Activated T-helper 1 cell treated with anti-CD3 and anti-CD28 coated beads, Interleukin-12 subunit alpha, Interleukin-12 subunit beta, Interleukin-2, Interleukin-4 antibody, amounts not matched to agents 30 ng/mL and 10 ng/mL and 1 ng/mL, durations not matched to agents 14 hours and 24 hours and 36 hours (primary cell): Measurements from ENCODE around the gene RAB15. TPM values are rescaled to one million over a fixed set of nuclear protein-coding genes. Genes with fewer than 3 reads are reported as not detected.
A peak's percentile ranks its signal among the peaks of the same experiment; 100 is the strongest.

ENCODE experiments used
- DNase-seq: peaks from one replicate; pipeline ENCODE4 v3.0.0; 2021; ENCODE audit warnings: low spot score
- H3K27ac Mint-ChIP-seq: one replicate; pipeline ENCODE4 v1.8.0; 2021; ENCODE audit warnings: mild to moderate bottlenecking, mixed read lengths
- H3K27me3 Mint-ChIP-seq: one replicate; pipeline ENCODE4 v1.8.0; 2022; ENCODE audit warnings: mild to moderate bottlenecking, moderate library complexity, mixed read lengths; ENCODE audit not compliant: insufficient read depth
- H3K36me3 Mint-ChIP-seq: one replicate; pipeline ENCODE4 v1.8.0; 2021; ENCODE audit warnings: low read depth, mixed read lengths
- H3K4me1 Mint-ChIP-seq: one replicate; pipeline ENCODE4 v1.8.0; 2021; ENCODE audit warnings: low read depth, mixed read lengths
- H3K4me3 Mint-ChIP-seq: one replicate; pipeline ENCODE4 v1.8.0; 2021; ENCODE audit warnings: mild to moderate bottlenecking, moderate library complexity, mixed read lengths
- H3K9me3 Mint-ChIP-seq: one replicate; pipeline ENCODE4 v1.8.0; 2021; ENCODE audit warnings: mixed read lengths
- intact Hi-C: fragments of 100-400 bp; cut with micrococcal nuclease; formaldehyde crosslinking; loops from one replicate; pipeline ENCODE4 v1.15.1; 2024
- total RNA-seq: library from RNA; stranded (reverse); gene quantifications from 2 replicates; pipeline ENCODE4 v1.2.3, GENCODE V29; 2022

Gene RAB15
- 5.7 and 6.0 TPM in 2 replicates for total RNA-seq

DNA sequence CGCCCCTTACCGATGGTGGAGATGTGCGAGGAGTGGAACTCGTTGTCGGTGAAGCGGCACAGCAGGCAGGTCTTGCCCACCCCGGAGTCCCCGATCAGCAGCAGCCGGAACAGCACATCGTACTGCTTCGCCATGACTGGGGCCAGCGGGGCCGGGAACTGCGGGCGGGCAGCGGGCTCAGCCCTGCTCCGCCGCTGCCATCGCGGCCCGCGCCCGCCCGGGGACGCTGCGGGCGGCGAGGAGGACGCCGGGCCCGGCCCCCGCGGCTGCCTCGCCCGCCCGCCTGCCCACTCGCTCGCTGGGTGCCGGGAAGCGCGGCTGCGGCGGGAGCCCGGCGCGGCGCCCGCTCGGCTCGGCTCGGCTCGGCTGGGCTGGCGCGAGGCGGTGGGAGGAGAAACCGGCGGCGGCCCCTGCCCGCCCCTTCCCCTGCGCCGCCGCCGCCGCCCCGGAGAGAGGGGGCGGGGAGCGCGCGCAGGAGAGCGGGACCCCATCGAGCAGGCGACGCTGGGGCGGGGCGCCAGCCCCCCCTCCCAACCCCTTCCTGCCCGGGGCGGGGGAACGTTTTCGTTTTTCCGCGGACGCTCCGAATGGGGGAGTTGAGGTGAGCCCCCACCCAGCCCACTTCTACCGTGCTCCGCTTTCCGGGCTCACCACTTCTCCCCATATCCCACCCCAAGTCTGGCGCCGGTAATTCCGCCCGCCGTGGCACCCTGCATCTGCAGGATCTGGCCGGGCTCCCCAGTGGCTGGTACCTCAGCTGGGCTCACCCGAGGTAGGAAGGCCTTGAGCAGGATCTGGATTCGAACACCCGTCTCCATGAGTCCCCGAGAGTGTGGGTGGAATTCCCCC is at the start of gene RAB15:
RAB15 (minus strand) TSS at position 394 of the 849 bp plus-strand sequence; CDS start at position 134, 260 bp downstream.
- Mint-ChIP-seq H3K27ac (peak within 1 kb of the TSS; percentile 71), H3K4me3 (peak within 1 kb of the TSS; percentile 84), H3K36me3 (no peaks in the 10 kb centered on the region), H3K9me3 (no peaks in the 10 kb centered on the region), H3K4me1 (no peaks in the 10 kb centered on the region), H3K27me3 (peaks cover 31% of the 10 kb centered on the region)
- DNase-seq, result peak; percentile 29
- intact Hi-C loops, result loop anchor here (1.0 to 5.0 kb wide), 2 partner anchors 14 to 45 kb away; partner anchors contain the start of gene FNTB

DNA sequence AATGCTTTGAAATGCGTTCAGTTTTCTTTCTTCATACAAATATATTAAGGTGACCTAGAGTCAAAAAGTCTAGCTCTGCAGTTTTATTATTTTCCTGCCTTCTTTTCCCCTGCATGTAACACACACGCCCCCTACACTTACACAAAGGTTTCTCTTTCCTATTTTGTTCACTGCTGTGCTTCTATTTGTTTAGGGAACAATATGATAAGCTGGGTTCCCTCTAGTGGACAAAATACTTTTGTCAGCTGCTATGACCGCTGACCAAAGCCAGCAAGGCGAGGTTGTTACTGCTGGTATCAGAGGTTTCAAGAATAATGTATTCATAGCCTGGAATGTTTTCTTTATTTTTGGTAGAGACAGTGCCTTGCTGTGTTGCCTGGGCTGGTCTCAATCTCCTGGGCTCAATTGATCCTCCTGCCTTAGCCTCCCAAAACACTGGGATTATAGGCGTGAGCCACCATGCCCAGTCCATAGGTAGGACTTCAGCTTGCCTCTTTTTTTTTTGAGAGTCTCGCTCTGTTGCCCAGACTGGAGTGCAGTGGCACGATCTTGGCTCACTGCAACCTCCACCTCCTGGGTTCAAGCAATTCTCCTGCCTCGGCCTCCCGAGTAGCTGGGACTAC is 47.9 kb upstream of the RAB15 start:
- intact Hi-C loops, result loop anchor here (1.0 kb wide), 1 partner anchor 33 kb away; no protein-coding TSS in a partner anchor
- no peak for DNase-seq
- no peak overlapping the region for H3K4me3 Mint-ChIP-seq
- H3K27me3 Mint-ChIP-seq, result no peaks in the 10 kb centered on the region
- H3K27ac Mint-ChIP-seq, result no peak overlapping the region
- no peaks in the 10 kb centered on the region for H3K4me1 Mint-ChIP-seq
- no peaks in the 10 kb centered on the region for H3K9me3 Mint-ChIP-seq
- H3K36me3 Mint-ChIP-seq, result peaks cover 7% of the 10 kb centered on the region

DNA sequence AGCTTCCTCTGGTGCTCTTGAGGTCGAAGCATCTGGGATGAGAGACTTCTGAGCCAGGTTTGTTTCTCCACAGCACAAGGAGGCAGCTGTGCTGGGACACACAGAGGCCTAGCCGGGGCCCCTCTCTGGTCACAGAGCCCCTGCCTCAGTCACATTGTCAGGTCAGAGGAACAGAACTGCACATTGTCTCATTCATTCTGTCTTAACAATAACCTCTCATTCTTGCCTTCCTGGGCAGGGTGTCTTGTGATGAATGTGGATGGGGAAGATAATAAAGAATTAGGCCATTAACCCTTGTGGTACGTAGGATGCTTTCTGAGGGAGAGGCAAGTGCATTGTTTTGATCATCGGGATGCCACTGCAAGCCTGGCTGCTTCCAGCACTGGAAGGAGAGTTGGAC is 44.3 kb upstream of the RAB15 start:
- Mint-ChIP-seq H3K4me3 (no peak overlapping the region), H3K36me3 (peaks cover 14% of the 10 kb centered on the region), H3K27me3 (no peaks in the 10 kb centered on the region), H3K4me1 (no peaks in the 10 kb centered on the region), H3K27ac (no peak overlapping the region), H3K9me3 (no peaks in the 10 kb centered on the region)
- intact Hi-C loops, result no loop called here
- no peak for DNase-seq

DNA sequence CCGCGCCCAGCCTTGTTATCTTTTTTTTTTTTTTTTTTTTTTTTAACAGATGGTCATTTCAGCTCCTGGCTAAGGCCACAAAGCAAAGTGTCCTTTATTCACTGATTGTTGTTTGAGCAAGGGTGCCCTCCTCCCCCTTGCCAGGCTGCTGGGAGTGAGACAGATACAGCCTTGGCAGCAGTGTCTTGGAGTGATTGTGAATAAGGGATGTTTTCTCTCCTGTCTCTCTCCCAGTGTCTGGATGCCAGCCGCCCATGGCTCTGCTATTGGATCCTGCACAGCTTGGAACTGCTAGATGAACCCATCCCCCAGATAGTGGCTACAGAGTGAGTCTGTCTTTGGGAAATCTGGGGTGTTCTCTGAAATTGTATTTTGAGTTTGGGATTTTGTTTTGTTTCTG is 43.3 kb upstream of the RAB15 start:
- H3K4me1 Mint-ChIP-seq, result no peaks in the 10 kb centered on the region
- no peak for DNase-seq
- H3K9me3 Mint-ChIP-seq, result no peaks in the 10 kb centered on the region
- intact Hi-C loops, result no loop called here
- peaks cover 14% of the 10 kb centered on the region for H3K36me3 Mint-ChIP-seq
- H3K27ac Mint-ChIP-seq, result no peak overlapping the region
- no peaks in the 10 kb centered on the region for H3K27me3 Mint-ChIP-seq
- no peak overlapping the region for H3K4me3 Mint-ChIP-seq

DNA sequence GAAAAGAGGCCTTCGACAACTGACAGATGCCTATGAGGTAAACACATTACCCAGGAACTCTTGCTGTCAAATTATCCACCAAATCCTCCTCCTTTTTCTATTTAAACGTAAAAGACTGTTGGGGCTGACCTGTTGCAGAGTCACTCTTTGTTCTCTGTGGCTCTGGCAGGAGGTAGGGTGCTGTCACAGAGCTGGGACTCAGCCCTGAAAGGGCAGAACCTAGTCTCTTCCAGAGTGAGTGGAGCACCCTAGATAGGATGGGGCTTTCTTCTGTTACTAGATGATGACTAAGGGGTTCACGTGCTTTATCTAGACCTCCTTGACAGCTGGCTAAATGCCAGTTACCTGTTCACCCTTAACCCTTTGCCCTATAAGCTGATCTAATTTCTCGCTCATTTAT is 40.2 kb upstream of the RAB15 start:
- Mint-ChIP-seq H3K27me3 (no peaks in the 10 kb centered on the region), H3K36me3 (peaks cover 26% of the 10 kb centered on the region), H3K4me1 (peaks cover 7% of the 10 kb centered on the region), H3K4me3 (no peak overlapping the region), H3K27ac (no peak overlapping the region), H3K9me3 (no peaks in the 10 kb centered on the region)
- no peak for DNase-seq
- intact Hi-C loops, result no loop called here

DNA sequence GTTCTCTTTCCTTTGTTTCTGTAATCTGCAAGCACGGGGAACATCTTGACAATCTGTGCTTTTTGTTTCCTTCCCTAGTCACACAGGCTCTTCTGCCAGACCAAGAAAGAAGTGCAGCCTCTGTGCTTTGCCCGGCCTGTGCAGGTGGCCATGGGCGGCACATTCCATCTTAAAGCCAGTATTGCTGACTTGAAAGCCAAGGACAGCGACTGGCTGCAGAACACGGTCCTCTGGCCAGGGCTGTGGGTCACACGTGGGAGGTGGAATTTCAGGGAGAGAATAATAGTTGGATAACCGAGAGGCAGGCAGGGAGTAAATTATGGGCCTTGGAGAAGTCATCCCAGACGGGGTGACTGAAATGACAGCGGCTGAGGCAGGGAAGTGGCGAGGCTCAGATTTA is 39.4 kb upstream of the RAB15 start:
- Mint-ChIP-seq H3K4me1 (peaks cover 7% of the 10 kb centered on the region), H3K4me3 (no peak overlapping the region), H3K27me3 (no peaks in the 10 kb centered on the region), H3K36me3 (peaks cover 24% of the 10 kb centered on the region), H3K27ac (no peak overlapping the region), H3K9me3 (no peaks in the 10 kb centered on the region)
- intact Hi-C loops, result no loop called here
- no peak for DNase-seq

DNA sequence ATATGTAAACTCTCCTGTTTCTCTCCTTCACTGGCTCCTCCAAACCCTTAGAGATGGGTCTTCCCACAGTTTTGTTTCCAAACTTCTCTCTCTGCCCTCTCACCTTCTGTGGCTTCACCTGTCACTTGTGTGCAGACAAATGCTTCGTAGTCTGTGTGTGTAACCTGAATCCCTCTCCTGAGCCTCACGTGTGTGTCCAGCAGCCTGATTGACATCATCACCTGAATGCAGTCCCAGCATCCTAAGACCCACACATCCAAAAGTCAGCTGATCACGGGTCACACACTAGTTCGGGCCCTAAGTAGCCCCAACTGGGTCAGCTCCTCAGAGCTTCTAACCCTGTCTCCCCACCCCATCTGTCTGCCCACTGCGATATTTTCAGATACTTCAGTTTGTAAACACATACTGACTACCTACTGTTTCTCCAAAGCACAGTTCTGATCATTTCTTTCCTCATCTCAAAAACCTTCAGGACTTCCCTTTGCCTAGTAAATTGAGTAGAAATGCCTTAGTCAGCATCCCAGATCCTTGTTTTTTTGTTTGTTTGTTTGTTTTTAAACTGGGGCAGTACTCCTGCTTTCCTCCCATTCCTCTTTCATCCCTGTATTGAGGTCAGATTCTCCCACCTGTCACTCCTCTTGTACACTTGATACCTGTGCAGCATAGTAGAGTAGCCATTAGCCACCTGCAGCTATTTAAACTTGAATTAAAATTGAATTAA is 38.2 kb upstream of the RAB15 start:
- peaks cover 10% of the 10 kb centered on the region for H3K4me1 Mint-ChIP-seq
- no peaks in the 10 kb centered on the region for H3K9me3 Mint-ChIP-seq
- peaks cover 24% of the 10 kb centered on the region for H3K36me3 Mint-ChIP-seq
- no peaks in the 10 kb centered on the region for H3K27me3 Mint-ChIP-seq
- DNase-seq, result no peak
- H3K4me3 Mint-ChIP-seq, result peak overlapping the region; percentile 13
- no peak overlapping the region for H3K27ac Mint-ChIP-seq
- intact Hi-C loops, result no loop called here

DNA sequence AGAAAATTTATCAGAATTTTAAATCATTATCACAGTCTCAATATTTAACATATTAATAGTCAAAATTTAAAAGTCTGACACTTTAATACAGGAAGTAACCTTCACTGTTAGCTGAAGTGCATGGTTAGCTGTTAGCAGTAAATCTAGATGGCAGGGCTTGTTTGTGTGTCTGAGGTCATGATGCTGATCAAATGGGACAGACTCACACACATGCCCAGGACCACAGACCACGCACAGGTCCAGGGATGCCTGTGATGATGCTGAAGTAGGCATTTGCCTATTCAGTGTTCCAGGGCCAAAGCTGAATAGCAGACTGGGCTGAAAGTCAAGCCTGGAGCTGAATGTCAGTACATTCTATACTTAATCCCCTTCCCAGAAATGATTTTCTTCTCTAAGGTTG is 35.1 kb upstream of the RAB15 start:
- Mint-ChIP-seq H3K27me3 (no peaks in the 10 kb centered on the region), H3K4me3 (no peak overlapping the region), H3K27ac (no peak overlapping the region), H3K4me1 (peaks cover 33% of the 10 kb centered on the region), H3K9me3 (no peaks in the 10 kb centered on the region), H3K36me3 (peaks cover 18% of the 10 kb centered on the region)
- DNase-seq, result no peak
- intact Hi-C loops, result no loop called here

DNA sequence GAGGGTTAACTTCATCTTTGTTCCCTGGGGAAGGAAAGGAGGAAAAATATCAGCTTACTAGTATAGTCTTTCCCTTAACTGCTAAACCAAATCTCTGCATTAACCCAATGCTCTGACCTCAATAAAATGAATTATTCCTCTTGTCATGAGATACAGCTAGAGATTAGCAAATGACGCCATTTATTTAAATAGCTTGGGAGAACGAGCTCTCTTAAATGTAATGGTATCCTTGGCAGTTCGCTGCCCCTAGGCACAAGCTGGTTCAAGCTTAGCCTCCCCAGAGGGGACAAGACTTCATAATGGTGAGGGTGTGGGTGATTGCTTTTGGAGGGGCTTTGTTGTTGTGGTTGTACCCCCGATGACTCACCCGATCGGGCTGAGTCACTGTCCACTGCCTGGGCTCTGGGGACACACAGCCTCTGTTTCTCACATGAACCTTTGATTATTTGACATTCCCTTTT is 34.2 kb upstream of the RAB15 start:
- Mint-ChIP-seq H3K27me3 (no peaks in the 10 kb centered on the region), H3K4me3 (no peak overlapping the region), H3K9me3 (no peaks in the 10 kb centered on the region), H3K4me1 (peaks cover 33% of the 10 kb centered on the region), H3K36me3 (peaks cover 18% of the 10 kb centered on the region), H3K27ac (no peak overlapping the region)
- intact Hi-C loops, result no loop called here
- no peak for DNase-seq

DNA sequence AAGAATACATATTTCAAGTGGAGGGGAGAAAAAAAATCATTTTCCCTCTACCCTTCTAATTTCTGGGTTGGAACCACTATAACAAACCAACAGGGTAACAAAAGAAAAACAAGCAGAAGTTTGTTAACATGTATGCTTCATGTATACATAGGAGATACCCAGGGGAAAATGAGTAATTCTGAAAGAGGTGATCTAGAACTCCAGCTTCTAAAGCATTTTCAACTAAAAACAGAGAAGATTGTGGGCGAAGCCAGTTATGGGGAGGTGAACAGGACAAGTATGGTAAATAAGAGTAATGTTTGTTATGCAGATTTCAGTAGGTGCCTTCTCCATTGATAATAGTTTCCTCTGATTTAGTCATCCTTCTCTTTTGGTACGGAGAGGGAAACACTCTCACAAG is 31.3 kb upstream of the RAB15 start:
- H3K36me3 Mint-ChIP-seq, result peaks cover 8% of the 10 kb centered on the region
- H3K9me3 Mint-ChIP-seq, result no peaks in the 10 kb centered on the region
- peak overlapping the region; percentile 79 for H3K27ac Mint-ChIP-seq
- H3K4me3 Mint-ChIP-seq, result no peak overlapping the region
- no peaks in the 10 kb centered on the region for H3K27me3 Mint-ChIP-seq
- DNase-seq, result no peak
- intact Hi-C loops, result loop anchor here (1.0 to 2.0 kb wide), 4 partner anchors 16 to 283 kb away; partner anchors contain the start of gene MAX
- peaks cover 39% of the 10 kb centered on the region for H3K4me1 Mint-ChIP-seq

DNA sequence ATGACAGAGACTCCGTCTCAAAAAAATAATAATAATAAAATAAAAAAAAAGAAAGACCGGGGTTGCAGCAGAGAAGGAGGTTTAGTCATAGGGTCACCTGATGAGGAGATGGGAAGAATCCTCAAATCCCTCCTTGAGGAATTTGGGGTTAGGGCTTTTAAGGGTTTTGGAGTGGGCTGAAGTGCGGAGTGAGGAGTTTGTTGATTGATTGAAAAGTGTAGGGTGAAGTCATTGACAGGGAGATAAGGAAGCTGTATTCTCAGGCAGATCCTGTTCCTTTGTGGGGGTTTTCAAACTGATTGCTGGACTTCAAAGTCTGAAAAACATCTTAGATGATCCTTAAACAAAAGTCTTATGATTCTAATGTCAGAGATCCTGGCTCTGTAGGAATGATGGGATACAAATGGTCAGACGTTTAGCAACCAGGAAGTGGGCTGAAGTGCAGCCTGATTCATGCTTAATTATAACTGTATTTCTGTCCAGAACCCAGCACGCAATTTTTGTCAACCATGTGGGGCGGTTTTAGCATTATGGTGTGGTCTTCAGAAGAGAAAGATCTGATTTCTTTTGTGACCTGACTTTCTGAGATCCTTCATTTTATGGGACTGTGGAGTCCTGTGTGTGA is 30.6 kb upstream of the RAB15 start:
- Mint-ChIP-seq H3K27ac (peak overlapping the region; percentile 79), H3K27me3 (no peaks in the 10 kb centered on the region), H3K4me1 (peaks cover 40% of the 10 kb centered on the region), H3K4me3 (no peak overlapping the region), H3K36me3 (peaks cover 6% of the 10 kb centered on the region), H3K9me3 (no peaks in the 10 kb centered on the region)
- intact Hi-C loops, result loop anchor here (1.0 to 2.0 kb wide), 4 partner anchors 15 to 284 kb away; partner anchors contain the start of gene MAX
- no peak for DNase-seq

DNA sequence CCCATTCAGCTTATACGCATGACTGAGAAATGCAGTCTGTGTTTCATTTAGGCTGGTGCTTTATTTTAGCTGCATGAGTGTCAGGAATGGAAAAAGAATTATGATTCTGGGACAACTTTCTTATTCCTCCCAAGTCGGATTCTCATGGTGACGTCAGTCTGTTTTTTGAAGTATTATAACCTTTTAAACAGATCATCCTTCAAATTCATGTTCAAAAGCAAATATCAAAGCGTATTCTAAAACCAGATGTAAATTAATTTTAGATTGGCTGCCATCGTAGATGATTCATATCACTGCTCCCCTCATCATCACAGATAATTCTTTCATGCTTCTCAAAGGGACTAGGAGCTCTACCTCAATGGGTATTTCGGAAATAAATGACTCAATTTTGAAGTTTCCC is 29.6 kb upstream of the RAB15 start:
- Mint-ChIP-seq H3K9me3 (no peaks in the 10 kb centered on the region), H3K4me3 (no peak overlapping the region), H3K4me1 (peaks cover 46% of the 10 kb centered on the region), H3K27me3 (no peaks in the 10 kb centered on the region), H3K36me3 (peaks cover 6% of the 10 kb centered on the region), H3K27ac (peak overlapping the region; percentile 6)
- DNase-seq, result no peak
- intact Hi-C loops, result loop anchor here (2.0 kb wide), 1 partner anchor 285 kb away; no protein-coding TSS in a partner anchor
